ENCODE data around the gene TRA2B.

GRCh38 chr3:185968168-185968567 lies 30.4 kb upstream of the TRA2B start:
- TF ChIP-seq CTCF (IDR thresholded peaks at IDR 0.05): no peak
- TF ChIP-seq POLR2A (IDR thresholded peaks at IDR 0.05): no peak

All from thyroid gland (tissue), 4 donors.